SK-N-SH (cell line): ENCODE data around the gene TEN1. TPM values are rescaled to one million over a fixed set of nuclear protein-coding genes. Genes with fewer than 3 reads are reported as not detected.
A peak's percentile ranks its signal among the peaks of the same experiment; 100 is the strongest.
"Not testable (repeated sequence)": the region's sequence is repeated elsewhere in the genome, so short reads cannot be mapped to it uniquely, and the experiment has no call there.

Experiments used
- CTCF ChIA-PET: fragments of 300-600, 350-600 bp; formaldehyde crosslinking; extraction: SDS; loops from one replicate; lab custom pipeline; 2021; lab: Yijun Ruan, JAX
- POLR2A ChIA-PET: fragments of 350-600 bp; sonication (Branson Sonifier 250); formaldehyde crosslinking; extraction: SDS; loops from one replicate; lab custom pipeline; 2020; ENCODE audit warnings: antibody characterized with exemption, inconsistent platforms; lab: Yijun Ruan, JAX
- DNase-seq: peaks from one replicate; pipeline ENCODE4 v3.0.0; 2012
- H2AFZ ChIP-seq: fragments of 200-600 bp; sonication (generic); 2 replicates; pipeline ENCODE4 v1.8.1; 2016; ENCODE audit warnings: antibody characterized with exemption, mild to moderate bottlenecking, low read depth
- H3F3A ChIP-seq: fragments of 200-600 bp; sonication (generic); replicated peaks from 2 replicates; pipeline ENCODE3; 2016; ENCODE audit warnings: antibody characterized with exemption, mild to moderate bottlenecking; ENCODE audit not compliant: insufficient read depth
- H3K27ac ChIP-seq, 2 experiments: fragments of 200-500 bp in 1 of 2; fragments of 200-600 bp in 1 of 2; sonication (Bioruptor generic) in 1 of 2; sonication (generic), shearing (Covaris generic) in 1 of 2; 2 replicates each; pipeline versions ENCODE4 v1.5.1 to v1.6.1; 2014 to 2016; ENCODE audit warnings: low read depth in 2 of 2, inconsistent platforms in 1 of 2, low read length in 1 of 2, mild to moderate bottlenecking in 1 of 2, mixed read lengths in 1 of 2
- H3K27me3 ChIP-seq: fragments of 200-600 bp; sonication (generic), shearing (Covaris generic); 2 replicates; pipeline ENCODE4 v1.6.1; 2016; ENCODE audit warnings: mixed run types; ENCODE audit not compliant: insufficient read depth
- H3K36me3 ChIP-seq, 2 experiments: fragments of 200-500 bp in 1 of 2; fragments of 200-600 bp in 1 of 2; sonication (Bioruptor generic) in 1 of 2; sonication (generic) in 1 of 2; replicated peaks in 1 of 2; 2 replicates each; pipeline versions ENCODE3 to v1.5.1; 2014 to 2016; ENCODE audit warnings: low read length in 1 of 2, mild to moderate bottlenecking in 1 of 2; ENCODE audit not compliant: insufficient read depth in 2 of 2, control insufficient read depth in 1 of 2
- H3K4me1 ChIP-seq, 2 experiments: fragments of 200-500 bp in 1 of 2; fragments of 200-600 bp in 1 of 2; sonication (Bioruptor generic) in 1 of 2; sonication (generic), shearing (Covaris generic) in 1 of 2; 2 replicates each; pipeline versions ENCODE4 v1.5.1 to v1.6.1; 2014 to 2016; ENCODE audit warnings: low read depth in 1 of 2, low read length in 1 of 2, mixed run types in 1 of 2; ENCODE audit not compliant: insufficient read depth in 2 of 2, control insufficient read depth in 1 of 2
- H3K4me2 ChIP-seq: fragments of 200-600 bp; sonication (generic), shearing (Covaris generic); 2 replicates; pipeline ENCODE4 v1.6.1; 2017; ENCODE audit warnings: mixed run types
- H3K4me3 ChIP-seq, 2 experiments: fragments of 200-500 bp in 1 of 2; fragments of 200-600 bp in 1 of 2; sonication (Bioruptor generic) in 1 of 2; sonication (generic), shearing (Covaris generic) in 1 of 2; 2 replicates each; pipeline versions ENCODE4 v1.5.1 to v1.8.1; 2014 to 2016; ENCODE audit warnings: low read depth in 2 of 2, inconsistent platforms in 1 of 2, low read length in 1 of 2, mild to moderate bottlenecking in 1 of 2, mixed read lengths in 1 of 2, moderate library complexity in 1 of 2
- H3K79me2 ChIP-seq: fragments of 200-600 bp; sonication (generic); 2 replicates; pipeline ENCODE4 v1.8.1; 2017; ENCODE audit warnings: mild to moderate bottlenecking; ENCODE audit not compliant: insufficient read depth
- H3K9ac ChIP-seq: fragments of 200-600 bp; sonication (generic); 2 replicates; pipeline ENCODE4 v1.6.1; 2017; ENCODE audit warnings: mixed run types
- H3K9me2 ChIP-seq: fragments of 200-600 bp; sonication (generic); 2 replicates; pipeline ENCODE4 v1.6.1; 2017; ENCODE audit warnings: mixed run types
- H3K9me3 ChIP-seq: fragments of 200-600 bp; sonication (generic); 2 replicates; pipeline ENCODE4 v1.6.1; 2017; ENCODE audit warnings: mixed run types, mild to moderate bottlenecking, moderate library complexity
- H4K20me1 ChIP-seq: fragments of 200-600 bp; sonication (generic); 2 replicates; pipeline ENCODE4 v1.6.1; 2017; ENCODE audit warnings: mild to moderate bottlenecking, mixed run types; ENCODE audit not compliant: insufficient read depth
- CHD2 ChIP-seq: fragments of 150-350 bp; IDR thresholded peaks from 2 replicates; pipeline ENCODE4 v1.6.1; 2018; ENCODE audit warnings: low read length; ENCODE audit not compliant: partially characterized antibody
- EZH2phosphoT487 ChIP-seq: fragments of 200-600 bp; sonication (generic); IDR thresholded peaks from 2 replicates; pipeline ENCODE4 v1.6.1; 2017; ENCODE audit warnings: low read depth, mixed run types, mild to moderate bottlenecking, antibody characterized with exemption, moderate library complexity, borderline replicate concordance
- FOXJ3 ChIP-seq: sonication (generic); formaldehyde crosslinking; IDR thresholded peaks from 2 replicates; pipeline ENCODE4 v1.5.1; 2020; ENCODE audit warnings: mild to moderate bottlenecking, missing genetic modification reagents
- FOXM1 ChIP-seq: IDR thresholded peaks from 2 replicates; pipeline ENCODE4 v1.4.0; 2012; ENCODE audit warnings: low read depth, mild to moderate bottlenecking
- GABPA ChIP-seq: IDR thresholded peaks from 2 replicates; pipeline ENCODE4 v1.4.0; 2012; ENCODE audit warnings: low read depth, mild to moderate bottlenecking
- GATA2 ChIP-seq: sonication (generic); formaldehyde crosslinking; IDR thresholded peaks from 2 replicates; pipeline ENCODE4 v1.5.0; 2020; ENCODE audit warnings: mild to moderate bottlenecking, missing genetic modification reagents
- JUND ChIP-seq: IDR thresholded peaks from 2 replicates; pipeline ENCODE4 v1.4.0; 2012
- NRF1 ChIP-seq: IDR thresholded peaks from 2 replicates; pipeline ENCODE4 v1.6.1; 2012; ENCODE audit warnings: low read depth, mild to moderate bottlenecking, low read length
- RCOR1 ChIP-seq: fragments of 150-350 bp; IDR thresholded peaks from 2 replicates; pipeline ENCODE4 v1.6.1; 2017; ENCODE audit warnings: antibody characterized with exemption, low read length
- RFX5 ChIP-seq: IDR thresholded peaks from 2 replicates; pipeline ENCODE4 v1.6.1; 2012; ENCODE audit warnings: mild to moderate bottlenecking, improper control_type of control experiment, low read length
- RXRA ChIP-seq: IDR thresholded peaks from 2 replicates; pipeline ENCODE4 v1.4.0; 2012; ENCODE audit warnings: low read depth, mild to moderate bottlenecking, borderline replicate concordance
- SMC3 ChIP-seq: IDR thresholded peaks from 2 replicates; pipeline ENCODE4 v1.6.1; 2012; ENCODE audit warnings: low read depth, low read length, improper control_type of control experiment
- TAF1 ChIP-seq: IDR thresholded peaks from 2 replicates; pipeline ENCODE4 v1.6.1; 2012; ENCODE audit warnings: low read depth, mild to moderate bottlenecking, low read length, moderate library complexity, borderline replicate concordance
- TCF12 ChIP-seq: IDR thresholded peaks from 2 replicates; pipeline ENCODE4 v1.4.0; 2012
- WGBS: methylation state at CpG from one replicate; pipeline ENCODE4 v1.1.6; 2017; ENCODE audit warnings: low lambda C conversion rate; 5-methylcytosine and 5-hydroxymethylcytosine counted together
- polyA plus RNA-seq, 3 experiments: library from polyadenylated mRNA; depleted of rRNA; stranded (reverse); fragments of >200 nt; gene quantifications; 2 replicates each; pipeline ENCODE4 v1.2.3, GENCODE V29; 2012
- TF ChIP-seq, protein P1 (sequence below): fragments of 150-350 bp; IDR thresholded peaks from 2 replicates; pipeline ENCODE4 v1.6.1; 2017; ENCODE audit warnings: antibody characterized with exemption, low read length, low read depth, borderline replicate concordance
- TF ChIP-seq, protein P2 (sequence below): IDR thresholded peaks from 2 replicates; pipeline ENCODE4 v1.4.0; 2012; ENCODE audit warnings: low read depth, borderline replicate concordance
- TF ChIP-seq, protein P3 (sequence below): IDR thresholded peaks from 2 replicates; pipeline ENCODE4 v1.4.0; 2012; ENCODE audit warnings: low read depth, borderline replicate concordance
- TF ChIP-seq, protein P4 (sequence below): fragments of 150-350 bp; IDR thresholded peaks from 2 replicates; pipeline ENCODE4 v1.6.1; 2016; ENCODE audit warnings: mild to moderate bottlenecking, low read depth, low read length
- TF ChIP-seq, protein P5 (sequence below): fragments of 200-600 bp; sonication (generic); IDR thresholded peaks from 2 replicates; pipeline ENCODE4 v1.6.1; 2017; ENCODE audit warnings: antibody characterized with exemption, mild to moderate bottlenecking, moderate library complexity

TEN1 gene
- polyA plus RNA-seq, 1 of the 3 experiments (the other 2 are of a cell fraction), result 33.6 TPM

DNA sequence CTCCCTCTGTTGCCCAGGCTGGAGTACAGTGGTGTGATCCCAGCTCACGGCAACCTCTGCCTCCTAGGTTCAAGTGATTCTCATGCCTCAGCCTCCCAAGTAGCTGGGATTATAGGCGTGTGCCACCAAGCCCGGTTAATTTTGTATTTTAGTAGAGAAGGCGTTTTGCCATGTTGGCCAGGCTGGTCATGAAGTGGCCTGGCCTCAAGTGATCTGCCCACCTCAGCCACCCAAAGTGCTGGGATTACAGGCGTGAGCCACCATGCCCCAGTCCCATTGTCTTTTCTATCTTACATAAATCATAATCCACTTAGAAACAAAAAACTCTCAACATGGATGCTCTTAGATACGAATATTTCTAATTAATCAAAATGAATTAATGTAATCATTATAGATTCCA lies 3.9 kb upstream of the TEN1 start:
- Histone ChIP-seq H3K36me3 (peaks cover 10 to 55% of the 10 kb centered on the region in 2 experiments), H3K4me1 (peaks cover 1 to 10% of the 10 kb centered on the region in 2 experiments; a peak in 3 of 4 replicates), H3K79me2 (peaks cover 83% of the 10 kb centered on the region), H3F3A (peaks cover 15% of the 10 kb centered on the region)
- CTCF ChIA-PET, result interaction anchor here (1.6 to 1.9 kb wide), 2 partner anchors 14 to 39 kb away, joined by 3 to 4 read pairs; no protein-coding TSS in a partner anchor
- H2AFZ ChIP-seq, POLR2A ChIA-PET, H3K27me3 ChIP-seq, H3K9me3 ChIP-seq, H3K9me2 ChIP-seq, H3K9ac ChIP-seq, H4K20me1 ChIP-seq, H3K4me2 ChIP-seq, H3K27ac ChIP-seq, H3K4me3 ChIP-seq, DNase-seq: not testable (repeated sequence)
- 96% methylated on average over 6 of the region's 6 CpGs for WGBS

DNA sequence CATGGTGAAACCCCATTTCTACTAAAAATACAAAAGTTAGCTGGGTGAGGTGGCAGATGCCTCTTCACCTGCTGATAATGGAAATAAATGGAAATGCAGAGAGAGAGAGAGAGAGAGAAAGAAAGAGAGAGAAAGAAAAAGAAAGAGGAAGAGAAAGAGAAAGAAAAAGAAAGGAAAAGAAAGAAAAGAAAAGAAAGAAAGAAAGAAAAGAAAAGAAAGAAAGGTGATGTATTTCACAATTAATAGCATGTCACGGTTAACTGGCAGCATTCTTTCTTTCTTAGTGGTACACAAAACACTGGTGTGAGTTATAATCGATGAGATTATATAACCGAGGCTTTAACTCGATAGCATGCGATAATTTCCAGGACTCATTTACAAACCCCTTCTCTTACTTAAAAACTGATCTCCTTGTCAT lies 3.3 kb upstream of the TEN1 start:
- Histone ChIP-seq H3K4me3 (no peak overlapping the region), H2AFZ (no peak overlapping the region), H3K79me2 (peaks cover 83% of the 10 kb centered on the region), H4K20me1 (no peaks in the 10 kb centered on the region; the same call in 1 of the 2 replicates), H3K27me3 (no peaks in the 10 kb centered on the region), H3K9me2 (no peaks in the 10 kb centered on the region), H3K4me2 (peak overlapping the region; percentile 88; the same call in 1 of the 2 replicates), H3K9me3 (no peaks in the 10 kb centered on the region), H3F3A (peaks cover 15% of the 10 kb centered on the region), H3K36me3 (peaks cover 10 to 50% of the 10 kb centered on the region in 2 experiments), H3K4me1 (peaks cover 0 to 10% of the 10 kb centered on the region in 2 experiments; a peak in 3 of 4 replicates), H3K9ac (no peak overlapping the region), H3K27ac (no peak overlapping the region)
- no peak for TF ChIP-seq EZH2phosphoT487
- no peak for TF ChIP-seq GATA2 (CRISPR knock-in tag)
- TF ChIP-seq, protein P1, sequence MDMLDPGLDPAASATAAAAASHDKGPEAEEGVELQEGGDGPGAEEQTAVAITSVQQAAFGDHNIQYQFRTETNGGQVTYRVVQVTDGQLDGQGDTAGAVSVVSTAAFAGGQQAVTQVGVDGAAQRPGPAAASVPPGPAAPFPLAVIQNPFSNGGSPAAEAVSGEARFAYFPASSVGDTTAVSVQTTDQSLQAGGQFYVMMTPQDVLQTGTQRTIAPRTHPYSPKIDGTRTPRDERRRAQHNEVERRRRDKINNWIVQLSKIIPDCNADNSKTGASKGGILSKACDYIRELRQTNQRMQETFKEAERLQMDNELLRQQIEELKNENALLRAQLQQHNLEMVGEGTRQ, result no peak
- TF ChIP-seq, protein P2, sequence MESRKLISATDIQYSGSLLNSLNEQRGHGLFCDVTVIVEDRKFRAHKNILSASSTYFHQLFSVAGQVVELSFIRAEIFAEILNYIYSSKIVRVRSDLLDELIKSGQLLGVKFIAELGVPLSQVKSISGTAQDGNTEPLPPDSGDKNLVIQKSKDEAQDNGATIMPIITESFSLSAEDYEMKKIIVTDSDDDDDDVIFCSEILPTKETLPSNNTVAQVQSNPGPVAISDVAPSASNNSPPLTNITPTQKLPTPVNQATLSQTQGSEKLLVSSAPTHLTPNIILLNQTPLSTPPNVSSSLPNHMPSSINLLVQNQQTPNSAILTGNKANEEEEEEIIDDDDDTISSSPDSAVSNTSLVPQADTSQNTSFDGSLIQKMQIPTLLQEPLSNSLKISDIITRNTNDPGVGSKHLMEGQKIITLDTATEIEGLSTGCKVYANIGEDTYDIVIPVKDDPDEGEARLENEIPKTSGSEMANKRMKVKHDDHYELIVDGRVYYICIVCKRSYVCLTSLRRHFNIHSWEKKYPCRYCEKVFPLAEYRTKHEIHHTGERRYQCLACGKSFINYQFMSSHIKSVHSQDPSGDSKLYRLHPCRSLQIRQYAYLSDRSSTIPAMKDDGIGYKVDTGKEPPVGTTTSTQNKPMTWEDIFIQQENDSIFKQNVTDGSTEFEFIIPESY, result no peak
- TF ChIP-seq TCF12, result no peak
- TF ChIP-seq RCOR1, result no peak
- TF ChIP-seq, protein P3, sequence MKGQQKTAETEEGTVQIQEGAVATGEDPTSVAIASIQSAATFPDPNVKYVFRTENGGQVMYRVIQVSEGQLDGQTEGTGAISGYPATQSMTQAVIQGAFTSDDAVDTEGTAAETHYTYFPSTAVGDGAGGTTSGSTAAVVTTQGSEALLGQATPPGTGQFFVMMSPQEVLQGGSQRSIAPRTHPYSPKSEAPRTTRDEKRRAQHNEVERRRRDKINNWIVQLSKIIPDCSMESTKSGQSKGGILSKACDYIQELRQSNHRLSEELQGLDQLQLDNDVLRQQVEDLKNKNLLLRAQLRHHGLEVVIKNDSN, result no peak
- TF ChIP-seq, protein P4, sequence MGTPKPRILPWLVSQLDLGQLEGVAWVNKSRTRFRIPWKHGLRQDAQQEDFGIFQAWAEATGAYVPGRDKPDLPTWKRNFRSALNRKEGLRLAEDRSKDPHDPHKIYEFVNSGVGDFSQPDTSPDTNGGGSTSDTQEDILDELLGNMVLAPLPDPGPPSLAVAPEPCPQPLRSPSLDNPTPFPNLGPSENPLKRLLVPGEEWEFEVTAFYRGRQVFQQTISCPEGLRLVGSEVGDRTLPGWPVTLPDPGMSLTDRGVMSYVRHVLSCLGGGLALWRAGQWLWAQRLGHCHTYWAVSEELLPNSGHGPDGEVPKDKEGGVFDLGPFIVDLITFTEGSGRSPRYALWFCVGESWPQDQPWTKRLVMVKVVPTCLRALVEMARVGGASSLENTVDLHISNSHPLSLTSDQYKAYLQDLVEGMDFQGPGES, result no peak
- no peak for TF ChIP-seq CHD2
- TF ChIP-seq FOXM1, result no peak
- no peak for TF ChIP-seq JUND
- no peak for TF ChIP-seq NRF1
- TF ChIP-seq FOXJ3 (CRISPR knock-in tag), result no peak
- TF ChIP-seq SMC3, result no peak
- TF ChIP-seq RFX5, result no peak
- TF ChIP-seq RXRA, result no peak
- no peak for TF ChIP-seq GABPA
- no peak for TF ChIP-seq TAF1
- TF ChIP-seq, protein P5, sequence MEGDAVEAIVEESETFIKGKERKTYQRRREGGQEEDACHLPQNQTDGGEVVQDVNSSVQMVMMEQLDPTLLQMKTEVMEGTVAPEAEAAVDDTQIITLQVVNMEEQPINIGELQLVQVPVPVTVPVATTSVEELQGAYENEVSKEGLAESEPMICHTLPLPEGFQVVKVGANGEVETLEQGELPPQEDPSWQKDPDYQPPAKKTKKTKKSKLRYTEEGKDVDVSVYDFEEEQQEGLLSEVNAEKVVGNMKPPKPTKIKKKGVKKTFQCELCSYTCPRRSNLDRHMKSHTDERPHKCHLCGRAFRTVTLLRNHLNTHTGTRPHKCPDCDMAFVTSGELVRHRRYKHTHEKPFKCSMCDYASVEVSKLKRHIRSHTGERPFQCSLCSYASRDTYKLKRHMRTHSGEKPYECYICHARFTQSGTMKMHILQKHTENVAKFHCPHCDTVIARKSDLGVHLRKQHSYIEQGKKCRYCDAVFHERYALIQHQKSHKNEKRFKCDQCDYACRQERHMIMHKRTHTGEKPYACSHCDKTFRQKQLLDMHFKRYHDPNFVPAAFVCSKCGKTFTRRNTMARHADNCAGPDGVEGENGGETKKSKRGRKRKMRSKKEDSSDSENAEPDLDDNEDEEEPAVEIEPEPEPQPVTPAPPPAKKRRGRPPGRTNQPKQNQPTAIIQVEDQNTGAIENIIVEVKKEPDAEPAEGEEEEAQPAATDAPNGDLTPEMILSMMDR, result no peak
- 90% methylated on average over 5 of the region's 5 CpGs for WGBS
- ChIA-PET POLR2A (no interaction called here), CTCF (interaction anchor here (1.6 to 1.9 kb wide), 3 partner anchors 14 to 39 kb away, joined by 3 to 6 read pairs (median 4); no protein-coding TSS in a partner anchor)
- no peak for DNase-seq
